CD4-positive, alpha-beta T cell treated with Interleukin-4 for 1 hour (primary cell): Measurements from ENCODE around the gene APOB.
"Not testable (repeated sequence)": the region's sequence is repeated elsewhere in the genome, so short reads cannot be mapped to it uniquely, and the experiment has no call there.

Experiments used
- DNase-seq, 2 donors: peaks; one replicate each; pipeline ENCODE4 v3.0.0-alpha.2; 2020 to 2022

The APOB gene

DNA sequence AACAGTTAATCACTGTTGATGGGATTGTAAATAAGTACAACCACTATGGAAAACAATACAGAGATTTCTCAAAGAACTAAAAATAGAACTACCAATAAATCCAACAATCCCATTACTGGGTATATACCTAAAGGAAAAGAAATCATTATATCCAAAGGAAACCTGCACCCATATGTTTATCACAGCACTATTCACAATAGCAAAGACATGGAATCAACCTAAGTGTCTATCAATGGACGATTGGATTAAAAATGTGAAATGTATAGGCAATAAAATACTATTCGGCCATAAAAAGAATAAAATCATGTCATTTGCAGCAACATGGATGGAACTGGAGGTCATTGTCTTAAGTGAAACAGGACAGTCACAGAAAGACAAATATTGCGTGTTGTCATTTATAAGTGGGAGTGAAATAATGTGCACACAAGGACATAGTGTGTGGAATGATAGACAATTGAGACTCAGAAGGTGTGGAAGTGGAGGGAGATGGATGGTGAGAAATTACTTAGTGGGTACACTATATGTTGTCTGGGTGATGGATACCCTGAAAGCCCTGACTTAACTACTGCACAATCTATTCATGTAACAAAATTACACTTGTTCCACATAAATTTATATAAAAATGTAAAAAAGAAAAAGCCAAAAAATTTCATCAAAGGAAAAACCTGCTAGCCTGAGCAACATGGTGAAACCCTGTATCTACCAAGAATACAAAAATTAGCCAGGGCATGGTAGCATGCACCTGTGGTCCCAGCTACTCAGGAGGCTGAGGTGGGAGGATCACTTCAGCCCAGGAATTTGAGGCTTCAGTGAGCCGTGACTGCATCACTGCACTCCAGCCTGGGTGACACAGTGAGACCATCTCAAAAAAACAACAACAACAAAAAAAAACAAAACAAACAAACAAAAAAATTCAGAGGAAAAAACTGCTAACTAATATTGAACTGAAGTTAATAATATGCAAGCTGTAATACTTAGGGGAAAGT lies 12.6 kb downstream of the APOB start:
- DNase-seq = no peak

DNA sequence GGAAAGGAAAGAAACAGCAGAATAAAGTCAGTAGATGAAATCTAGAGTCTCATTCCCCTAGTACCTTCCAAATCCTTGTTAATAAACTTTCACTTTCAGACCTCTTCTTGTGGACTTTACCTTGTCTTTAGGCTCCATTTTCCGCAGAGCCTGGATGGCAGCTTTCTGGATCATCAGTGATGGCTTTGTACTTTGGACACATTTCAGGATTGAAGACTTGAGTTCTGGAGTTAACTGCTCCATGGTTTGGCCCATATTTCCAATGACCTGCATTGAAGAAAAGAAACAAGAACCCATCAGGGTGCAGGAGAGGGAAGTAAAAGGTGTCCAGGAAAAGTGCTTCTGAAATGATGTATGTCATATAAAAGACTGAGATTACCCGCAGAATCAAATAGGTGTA lies 14.4 kb downstream of the APOB start:
- no peak for DNase-seq

DNA sequence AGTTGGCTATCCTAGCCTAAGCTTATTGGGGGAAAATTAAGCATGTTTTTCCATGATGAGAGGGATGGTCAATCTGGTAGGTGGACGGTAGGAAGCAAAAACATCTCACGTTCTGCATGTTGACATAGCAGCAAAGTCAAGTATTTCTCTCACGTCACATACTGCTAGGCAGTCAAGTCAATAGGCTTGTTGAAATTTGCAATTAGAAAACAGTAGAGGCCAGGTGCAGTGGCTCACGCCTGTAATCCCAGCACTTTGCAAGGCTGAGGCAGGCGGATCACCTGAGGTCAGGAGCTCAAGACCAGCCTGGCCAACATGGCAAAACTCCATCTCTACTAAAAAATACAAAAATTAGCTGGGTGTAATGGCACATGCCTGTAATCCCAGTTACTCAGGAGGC lies 14.9 kb downstream of the APOB start:
- not testable (repeated sequence) for DNase-seq

DNA sequence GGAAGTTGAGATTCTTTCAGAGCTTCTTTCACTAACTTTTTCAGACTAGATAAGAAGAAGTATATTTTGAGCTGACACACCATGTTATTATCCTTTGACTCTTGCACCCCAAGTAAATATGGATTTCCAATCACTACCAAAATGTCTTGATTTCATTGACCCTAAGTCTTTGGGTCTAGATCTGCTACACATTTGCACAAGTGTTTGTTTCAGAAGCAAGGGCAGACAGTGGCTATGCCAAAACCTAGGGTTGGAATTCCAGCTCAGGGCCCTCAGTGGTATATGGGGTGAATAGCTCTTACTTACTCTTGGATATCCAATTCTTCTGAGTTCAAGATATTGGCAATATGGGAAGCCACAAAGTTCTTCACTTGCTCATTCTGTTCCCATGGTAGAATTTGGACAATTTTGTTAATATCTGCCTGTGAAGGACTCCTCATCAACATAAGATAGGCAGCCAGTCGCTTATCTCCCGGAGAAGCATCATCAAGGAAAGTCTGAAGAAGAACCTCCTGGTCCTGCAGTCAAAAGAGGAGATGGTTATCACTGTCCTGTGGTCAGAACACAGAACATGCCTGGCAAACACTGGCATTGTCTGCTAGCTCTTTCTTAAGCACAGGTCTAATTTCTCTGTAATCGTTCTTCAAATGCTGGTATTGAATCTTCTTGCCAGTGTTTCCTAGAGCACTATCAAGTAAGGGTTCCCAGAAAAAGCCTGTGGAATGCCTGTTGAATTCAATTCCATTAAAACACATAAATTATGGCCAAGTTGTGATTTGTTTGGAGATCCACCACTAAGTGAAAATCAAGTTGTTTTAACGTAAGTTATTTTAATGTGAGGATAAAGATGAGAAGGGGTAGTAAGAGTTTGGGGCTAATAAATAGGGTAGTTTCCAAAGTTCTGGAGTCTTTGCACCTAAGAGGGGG lies 15.6 kb downstream of the APOB start:
- DNase-seq = no peak

DNA sequence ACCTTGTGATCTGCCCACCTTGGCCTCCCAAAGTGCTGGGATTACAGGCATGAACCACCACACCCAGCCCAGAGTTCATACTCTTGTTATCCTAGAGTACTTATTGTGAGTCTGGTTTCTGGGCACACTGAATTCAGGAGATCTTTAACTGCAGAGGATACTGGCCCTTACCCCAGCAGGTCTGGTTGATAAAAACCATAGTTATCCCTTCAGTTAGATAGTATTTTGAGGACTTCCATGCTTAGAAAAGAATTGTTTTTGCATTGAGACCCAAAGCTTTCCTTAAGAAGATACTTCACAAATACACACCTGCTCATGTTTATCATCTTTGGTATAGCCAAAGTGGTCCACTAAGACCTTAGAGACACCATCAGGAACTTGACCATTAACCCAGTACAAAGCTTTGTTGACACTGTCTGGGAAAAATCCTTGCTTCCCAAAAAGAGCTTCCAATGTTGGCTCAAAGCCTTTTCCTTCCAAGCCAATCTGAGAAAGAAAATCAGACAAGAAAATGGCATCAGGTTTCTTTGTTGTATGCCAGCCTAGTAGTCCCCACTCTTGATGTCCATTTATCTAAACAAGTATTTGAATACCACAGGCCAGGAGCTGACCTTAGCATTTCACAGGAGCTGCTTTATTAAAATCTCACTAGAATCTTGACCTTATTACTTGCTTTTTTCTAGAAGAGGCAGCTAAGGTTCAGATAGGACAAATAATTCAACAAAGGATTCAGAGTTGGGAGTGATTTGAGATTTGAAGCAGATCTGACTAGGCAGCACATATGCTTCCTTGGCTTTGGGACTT lies 17.2 kb downstream of the APOB start:
- no peak for DNase-seq

DNA sequence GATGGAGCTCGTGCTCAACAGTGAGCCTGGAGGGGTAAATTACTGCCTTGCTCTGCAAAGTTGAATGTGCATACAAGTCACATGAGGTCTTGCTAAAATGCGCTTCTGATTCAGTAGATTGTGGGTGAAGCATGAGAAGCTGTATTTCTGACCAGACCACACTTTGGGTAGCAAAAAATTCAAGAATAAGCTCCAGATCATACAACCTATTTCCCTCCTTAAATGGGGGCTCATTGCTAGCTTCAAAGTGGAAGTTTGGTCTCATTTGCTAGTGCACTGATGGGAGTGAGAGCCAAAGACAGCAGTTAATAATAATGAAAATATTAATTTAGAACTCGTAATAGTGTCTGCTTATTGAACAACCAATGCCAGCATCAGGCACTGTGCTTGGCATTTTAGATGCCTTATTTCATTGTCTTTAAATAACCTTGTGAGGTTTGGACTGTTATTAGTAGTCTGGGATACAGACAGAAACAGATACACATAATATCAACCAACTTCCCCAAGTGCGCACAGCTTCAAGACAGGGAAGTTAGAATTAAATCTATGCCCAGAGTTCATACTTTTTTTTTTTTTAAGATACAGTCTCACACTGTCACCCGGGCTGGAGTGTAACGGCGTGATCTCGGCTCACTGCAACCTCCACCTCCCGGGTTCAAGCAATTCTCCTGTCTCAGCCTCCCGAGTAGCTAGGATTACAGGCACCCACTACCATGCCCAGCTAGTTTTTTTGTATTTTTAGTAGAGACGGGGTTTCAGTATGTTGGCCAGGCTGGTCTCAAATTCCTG lies 18.0 kb downstream of the APOB start:
- DNase-seq = no peak

DNA sequence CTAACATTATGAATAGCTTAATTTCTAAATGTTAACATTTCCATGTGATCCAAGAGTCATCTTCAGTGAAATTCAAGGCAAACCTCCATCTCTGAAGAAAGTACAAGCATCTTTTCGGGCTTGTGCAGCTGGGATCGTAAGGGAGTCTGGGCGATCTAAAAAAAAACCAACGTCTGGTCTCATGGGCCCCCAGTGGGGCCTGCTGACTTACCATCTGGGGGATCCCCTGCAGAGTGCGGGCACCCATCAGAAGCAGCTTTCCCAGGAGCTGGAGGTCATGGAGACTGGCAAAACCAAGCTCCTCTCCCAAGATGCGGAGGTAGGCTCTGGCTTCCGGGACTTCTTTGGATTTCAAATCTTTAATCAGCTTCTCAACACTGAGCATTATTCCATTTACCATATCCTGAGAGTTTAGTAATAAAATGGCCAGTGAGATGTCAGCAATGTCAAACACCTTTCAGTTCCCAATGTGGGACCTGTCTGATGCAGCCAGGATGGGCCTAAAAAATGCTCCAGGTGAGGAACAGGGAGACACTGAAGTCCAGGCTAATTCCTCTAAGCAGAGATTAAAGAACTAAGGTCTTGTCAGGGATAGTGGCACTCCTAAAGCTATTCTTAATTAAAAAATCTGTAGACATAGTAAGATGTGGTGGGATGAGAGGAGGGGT lies 19.0 kb downstream of the APOB start:
- no peak for DNase-seq

DNA sequence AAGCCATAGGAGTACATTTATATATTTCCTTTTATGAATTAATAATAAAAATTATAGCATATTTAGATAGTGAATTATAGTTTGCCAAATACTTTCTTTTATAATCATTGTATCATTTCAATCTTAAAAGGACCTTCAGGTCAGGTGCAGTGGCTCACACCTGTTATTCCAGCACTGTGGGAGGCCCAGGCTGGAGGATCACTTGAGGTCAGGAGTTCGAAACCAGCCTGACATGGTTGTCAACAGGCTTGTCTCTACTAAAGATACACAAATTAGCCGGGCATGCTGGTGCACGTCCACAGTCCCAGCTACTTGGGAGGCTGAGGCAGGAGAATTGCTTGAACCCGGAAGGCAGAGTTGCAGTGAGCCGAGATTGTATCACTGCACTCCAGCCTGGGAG lies 19.7 kb downstream of the APOB start:
- no peak for DNase-seq

DNA sequence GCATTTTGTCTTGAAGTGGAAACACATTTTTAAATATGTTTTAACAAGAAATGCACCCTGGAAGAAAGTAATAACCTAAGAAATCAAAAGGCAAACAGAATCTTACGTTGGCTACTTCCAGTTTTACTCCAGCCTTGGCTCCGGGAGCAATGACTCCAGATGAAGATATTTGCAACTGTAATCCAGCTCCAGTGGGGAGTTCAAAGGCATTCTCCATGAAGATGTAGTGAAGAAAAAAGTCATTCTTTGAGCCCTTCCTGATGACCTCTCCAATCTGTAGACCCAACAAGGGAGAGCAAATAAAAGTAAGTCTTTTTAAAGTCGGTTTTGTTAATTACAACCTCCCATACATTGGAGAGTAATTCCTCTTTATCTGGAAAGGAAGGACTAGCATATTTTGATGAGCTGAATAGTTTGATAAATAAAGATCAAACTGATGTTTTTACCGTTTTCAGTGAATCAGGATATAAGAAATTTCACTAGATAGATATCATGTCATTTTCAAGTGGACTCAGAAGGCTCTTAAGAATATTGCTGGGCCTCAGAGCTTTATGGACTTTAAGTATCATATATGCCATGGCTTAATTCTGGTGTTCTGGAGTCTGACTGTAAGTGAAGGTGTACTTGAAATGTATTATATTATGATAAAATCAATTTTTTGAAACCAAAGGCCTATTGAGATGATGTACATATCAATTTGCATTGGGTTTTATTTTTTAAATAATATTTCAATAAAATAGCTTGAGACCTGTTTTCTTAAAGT lies 20.3 kb downstream of the APOB start:
- DNase-seq = no peak

DNA sequence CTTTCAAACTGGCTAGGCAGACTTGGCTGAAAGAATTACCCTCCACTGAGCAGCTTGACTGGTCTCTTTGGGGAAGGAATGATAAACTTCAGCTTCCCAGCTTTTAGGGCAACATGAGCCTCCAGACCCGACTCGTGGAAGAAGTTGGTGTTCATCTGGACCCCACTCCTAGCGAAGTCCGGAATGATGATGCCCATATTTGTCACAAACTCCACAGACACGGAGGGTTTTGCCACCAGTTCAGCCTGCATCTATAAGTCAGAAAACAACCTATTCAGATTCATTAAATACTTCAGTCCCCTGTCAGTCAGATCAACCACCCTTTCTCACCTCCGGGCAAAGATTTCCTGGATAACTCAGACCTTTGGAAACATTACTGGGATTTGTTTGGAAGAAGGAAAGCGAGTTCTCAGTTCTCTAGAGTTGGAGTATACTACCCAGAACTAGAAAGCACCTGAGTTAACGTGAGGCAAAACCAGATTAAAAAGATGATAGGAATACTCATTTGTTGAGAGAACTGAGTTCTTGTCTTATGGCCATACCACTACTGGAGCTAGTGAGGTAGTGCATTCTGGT lies 21.0 kb downstream of the APOB start:
- DNase-seq = no peak

DNA sequence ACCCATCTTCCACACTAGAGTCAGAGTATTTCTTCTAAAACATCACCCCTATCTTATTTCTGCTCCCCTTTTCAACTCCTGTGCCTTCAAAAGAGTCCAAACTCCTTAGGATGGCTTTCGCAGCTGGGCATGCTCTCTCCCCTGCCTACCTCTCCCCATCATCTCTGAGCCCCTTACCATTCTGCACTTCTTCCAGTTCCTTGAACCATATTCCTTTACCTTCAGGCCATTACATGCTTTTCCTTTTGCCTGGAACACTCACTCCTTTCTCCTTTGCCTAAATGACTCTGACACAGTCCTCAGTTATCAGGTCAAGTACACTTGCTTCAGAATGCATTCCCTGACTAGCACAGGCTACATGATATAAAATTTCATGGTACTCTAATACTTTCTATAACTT lies 22.4 kb downstream of the APOB start:
- DNase-seq = no peak

DNA sequence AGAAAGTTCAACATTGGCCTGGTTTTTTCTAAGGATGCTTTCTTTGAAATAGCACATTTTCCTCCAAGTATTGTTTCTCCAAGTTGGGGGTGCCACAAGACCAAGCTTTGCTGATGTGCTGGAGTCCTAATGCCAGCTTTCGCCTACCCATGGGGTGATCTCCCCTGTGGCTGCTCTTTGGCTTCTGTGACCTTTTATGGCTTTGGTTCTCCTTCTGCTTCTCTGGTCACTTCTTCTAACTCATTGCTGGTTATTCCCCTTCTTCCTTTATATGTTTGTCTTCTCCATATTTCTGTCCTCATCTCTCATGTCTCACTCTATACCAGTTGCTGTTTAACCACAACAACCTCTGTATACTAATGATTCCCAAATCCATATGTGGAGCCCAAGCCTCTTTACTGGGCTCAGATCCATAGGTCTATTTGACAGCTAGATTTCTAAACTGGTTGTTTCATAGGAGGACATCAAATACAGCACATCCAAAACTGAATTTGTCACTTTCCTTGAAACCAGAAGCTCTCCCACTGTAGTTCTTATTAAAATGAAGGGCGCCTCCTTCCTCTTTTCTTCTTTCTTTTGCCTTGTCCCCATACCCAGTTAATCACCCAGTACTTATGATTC lies 23.1 kb downstream of the APOB start:
- DNase-seq = no peak

DNA sequence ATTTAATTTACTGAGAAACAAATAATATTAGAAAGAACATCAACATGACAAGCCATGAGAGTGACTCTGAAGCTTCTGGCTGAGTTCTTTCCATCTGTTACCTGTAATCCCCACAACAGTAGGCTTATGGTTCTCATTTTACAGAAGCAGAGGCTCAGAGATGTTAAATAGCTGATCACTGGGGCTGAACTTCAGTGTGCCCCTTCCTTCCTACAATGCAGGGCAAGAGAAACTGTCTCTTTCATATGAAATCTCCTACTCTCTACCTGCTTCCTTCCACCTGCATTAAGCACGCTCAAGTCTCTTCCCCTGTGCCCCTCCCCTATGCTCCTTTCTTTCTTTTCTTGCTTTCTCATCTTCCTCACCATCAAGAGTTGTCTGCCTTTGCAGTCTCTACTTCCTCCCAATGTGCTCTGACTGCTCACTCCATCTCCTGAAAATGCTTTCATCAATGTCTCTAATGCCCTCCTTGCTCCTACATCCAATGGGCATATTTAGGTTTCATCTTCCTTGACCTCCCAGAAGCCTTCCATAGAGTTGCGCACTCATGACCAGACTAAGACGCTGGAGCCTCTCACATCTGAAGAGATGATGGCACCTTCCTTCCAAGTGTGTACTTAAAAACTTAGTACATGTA lies 23.7 kb downstream of the APOB start:
- DNase-seq = no peak

DNA sequence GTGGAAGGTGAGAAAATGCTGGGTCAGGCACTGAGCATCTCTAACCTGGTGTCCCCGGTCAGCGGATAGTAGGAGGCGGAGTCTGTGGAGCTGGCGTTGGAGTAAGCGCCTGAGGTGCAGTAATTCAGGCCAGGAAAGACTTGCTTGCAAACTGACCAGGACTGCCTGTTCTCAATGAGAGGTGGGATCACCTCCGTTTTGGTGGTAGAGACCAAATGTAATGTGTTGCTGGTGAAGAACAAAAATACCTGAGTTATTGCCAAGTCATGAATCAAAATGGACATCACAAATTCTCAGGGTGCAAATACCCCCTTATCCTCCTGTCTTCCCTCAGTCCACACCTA lies 24.2 kb downstream of the APOB start:
- DNase-seq = no peak

DNA sequence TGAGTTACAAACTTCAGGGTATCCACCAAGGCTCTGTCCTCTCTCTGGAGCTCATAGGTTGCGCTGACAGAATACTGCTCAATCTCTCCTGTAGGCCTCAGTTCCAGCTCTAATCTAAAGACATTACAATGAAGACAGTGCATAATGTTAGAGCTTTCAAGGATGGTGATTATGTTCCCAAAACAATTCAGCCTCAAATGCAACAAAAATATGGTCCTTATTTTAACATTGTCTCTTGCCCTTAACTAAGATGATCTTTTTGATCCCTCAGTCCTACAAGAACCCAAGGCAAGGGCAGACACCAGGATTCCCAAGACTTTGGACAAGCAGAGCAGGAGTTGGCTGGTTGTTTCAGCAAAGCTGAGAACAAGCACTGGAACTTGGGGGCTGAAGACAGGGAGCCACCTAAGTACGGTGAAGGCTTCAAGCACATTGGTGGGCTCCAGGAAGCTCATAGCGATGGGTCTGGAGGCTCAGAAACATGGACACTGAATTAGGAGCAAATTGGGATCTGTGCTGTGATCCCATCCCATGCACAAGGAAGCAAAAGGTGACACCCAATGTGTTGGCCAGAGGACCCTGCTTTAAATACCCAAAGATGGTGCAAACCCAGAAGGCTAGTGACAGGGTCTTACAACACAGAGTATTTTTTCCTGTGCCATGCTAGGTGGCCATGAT lies 24.7 kb downstream of the APOB start:
- DNase-seq = no peak

DNA sequence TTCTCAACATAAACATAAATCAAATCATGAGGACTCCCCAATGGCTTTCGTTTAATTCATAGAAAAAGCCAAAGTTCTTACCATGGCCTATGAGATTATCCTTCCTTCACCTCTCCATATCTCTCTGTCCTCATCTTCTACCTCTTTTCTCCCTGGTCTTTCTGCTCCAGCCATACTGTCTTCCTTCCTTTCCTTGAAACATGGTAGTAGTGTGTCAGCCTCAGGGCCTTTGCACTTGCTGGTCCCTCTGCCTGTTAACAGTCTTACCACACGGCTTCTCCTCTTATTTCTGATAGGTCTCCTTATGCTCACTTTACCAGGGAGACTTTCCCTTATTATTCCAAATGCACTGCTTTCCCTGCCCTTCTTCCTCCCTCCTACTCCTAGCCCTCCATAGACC lies 25.6 kb downstream of the APOB start:
- no peak for DNase-seq

DNA sequence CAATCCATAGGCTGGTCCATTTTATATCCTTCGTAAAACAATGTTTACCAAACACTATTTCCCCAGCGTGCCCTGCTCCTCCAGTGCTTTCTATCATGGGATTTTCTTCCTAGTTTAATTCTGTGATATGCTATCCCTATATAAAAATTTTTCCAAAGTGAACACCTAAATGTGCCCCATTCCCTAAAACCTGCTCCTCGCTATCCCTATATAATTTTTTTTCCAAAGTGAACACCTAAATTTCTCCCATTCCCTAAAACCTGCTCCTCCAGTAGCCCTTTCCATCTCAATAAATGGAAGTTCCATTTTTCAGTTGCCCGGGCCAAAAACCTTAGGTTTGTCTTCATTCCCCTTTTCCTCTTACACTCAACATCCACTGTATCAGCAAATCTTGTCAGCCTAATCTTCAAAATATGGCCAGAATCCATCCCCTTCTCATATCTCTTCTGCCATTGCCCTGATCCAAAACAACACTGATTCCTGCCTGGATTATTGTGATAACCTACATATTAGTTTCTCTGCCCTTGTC lies 26.1 kb downstream of the APOB start:
- DNase-seq = no peak

DNA sequence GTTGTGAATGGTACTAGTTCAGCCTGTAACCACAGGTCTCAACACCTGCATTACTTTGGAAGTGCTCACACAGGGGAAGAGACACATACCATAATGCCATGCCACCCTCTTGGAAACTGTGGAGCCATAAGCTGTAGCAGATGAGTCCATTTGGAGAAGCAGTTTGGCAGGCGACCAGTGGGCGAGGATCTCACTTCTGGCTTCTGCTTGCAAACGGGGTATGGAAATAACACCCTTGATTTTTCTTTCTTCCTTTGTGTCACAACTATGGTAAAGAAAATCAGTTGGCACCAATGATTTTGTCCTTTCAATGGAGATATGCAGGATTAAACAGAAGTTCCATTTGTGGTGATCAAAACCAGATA lies 28.6 kb downstream of the APOB start:
- DNase-seq = no peak
